OCI-LY1 (cell line): ENCODE results near the gene NAT14.

Source experiments
- CTCF ChIP-seq: fragments of 200-600 bp; sonication (generic), shearing (Covaris generic); IDR thresholded peaks from 2 replicates; pipeline ENCODE4 v1.5.1; 2017; ENCODE audit warnings: mild to moderate bottlenecking, antibody characterized with exemption, low read length, moderate library complexity, mixed read lengths
- EZH2 ChIP-seq: fragments of 200-600 bp; sonication (generic), shearing (Covaris generic); IDR thresholded peaks from 2 replicates; pipeline ENCODE4 v1.8.0; 2017; ENCODE audit warnings: borderline replicate concordance, mixed run types, mild to moderate bottlenecking, antibody characterized with exemption, low read length, moderate library complexity, mixed read lengths

GRCh38 chr19:55520691-55521292 is 35.8 kb downstream of the NAT14 start:
- TF ChIP-seq CTCF (no peak), EZH2 (no peak)
